ENCODE results near the gene TBC1D22B.

TBC1D22B gene

DNA sequence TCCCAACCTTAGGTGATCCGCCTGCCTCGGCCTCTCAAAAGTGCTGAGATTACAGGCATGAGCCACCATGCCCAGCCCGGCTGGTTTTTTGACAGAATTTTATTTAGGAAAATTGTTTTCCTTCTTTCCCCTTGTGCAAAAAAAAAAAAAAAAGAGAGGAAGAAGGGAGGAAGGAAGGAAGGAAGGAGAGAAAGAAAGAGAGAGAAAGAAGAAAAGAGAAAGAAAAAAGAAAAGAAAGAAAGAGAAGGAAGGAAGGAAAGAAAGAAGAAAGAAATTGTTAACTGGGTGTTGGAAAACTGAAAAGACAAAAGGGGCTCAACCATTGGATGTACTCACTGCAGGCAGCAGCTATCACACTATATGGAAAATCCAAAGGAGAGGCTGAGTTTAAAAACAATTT is 94.8 kb downstream of the TBC1D22B start:
- TF ChIP-seq, protein P1, sequence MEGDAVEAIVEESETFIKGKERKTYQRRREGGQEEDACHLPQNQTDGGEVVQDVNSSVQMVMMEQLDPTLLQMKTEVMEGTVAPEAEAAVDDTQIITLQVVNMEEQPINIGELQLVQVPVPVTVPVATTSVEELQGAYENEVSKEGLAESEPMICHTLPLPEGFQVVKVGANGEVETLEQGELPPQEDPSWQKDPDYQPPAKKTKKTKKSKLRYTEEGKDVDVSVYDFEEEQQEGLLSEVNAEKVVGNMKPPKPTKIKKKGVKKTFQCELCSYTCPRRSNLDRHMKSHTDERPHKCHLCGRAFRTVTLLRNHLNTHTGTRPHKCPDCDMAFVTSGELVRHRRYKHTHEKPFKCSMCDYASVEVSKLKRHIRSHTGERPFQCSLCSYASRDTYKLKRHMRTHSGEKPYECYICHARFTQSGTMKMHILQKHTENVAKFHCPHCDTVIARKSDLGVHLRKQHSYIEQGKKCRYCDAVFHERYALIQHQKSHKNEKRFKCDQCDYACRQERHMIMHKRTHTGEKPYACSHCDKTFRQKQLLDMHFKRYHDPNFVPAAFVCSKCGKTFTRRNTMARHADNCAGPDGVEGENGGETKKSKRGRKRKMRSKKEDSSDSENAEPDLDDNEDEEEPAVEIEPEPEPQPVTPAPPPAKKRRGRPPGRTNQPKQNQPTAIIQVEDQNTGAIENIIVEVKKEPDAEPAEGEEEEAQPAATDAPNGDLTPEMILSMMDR (IDR thresholded peaks at IDR 0.05; ENCODE audit: low read depth, low read length, poor library complexity, severe bottlenecking), result no peak
- no peak for TF ChIP-seq EZH2phosphoT487 (IDR thresholded peaks at IDR 0.05; ENCODE audit: borderline replicate concordance, low read length)
- H3K4me1 ChIP-seq (ENCODE audit: control insufficient read depth, low read length), result peaks cover 28% of the 10 kb centered on the region
- H3K9me3 ChIP-seq (ENCODE audit: control insufficient read depth, insufficient read depth, low read length), result no peaks in the 10 kb centered on the region
- no peak overlapping the region for H3K4me2 ChIP-seq (ENCODE audit: low read length)
- H3K79me2 ChIP-seq (ENCODE audit: control insufficient read depth, low read length), result peaks cover 35% of the 10 kb centered on the region
- H3K36me3 ChIP-seq (ENCODE audit: control insufficient read depth, low read length), result peaks cover 6% of the 10 kb centered on the region; the same call in 1 of the 2 replicates
- H3K4me3 ChIP-seq (ENCODE audit: low read length), result no peak overlapping the region
- H4K20me1 ChIP-seq (ENCODE audit: control insufficient read depth, insufficient read depth, low read depth, low read length), result peaks cover 10% of the 10 kb centered on the region; the same call in 1 of the 2 replicates
- no peaks in the 10 kb centered on the region for H3K9me2 ChIP-seq (replicated peaks; ENCODE audit: control insufficient read depth, low read length)
- H3F3A ChIP-seq (ENCODE audit: control insufficient read depth, insufficient read depth), result no peaks in the 10 kb centered on the region
- H3K27me3 ChIP-seq (ENCODE audit: control insufficient read depth, low read length), result no peaks in the 10 kb centered on the region
- H3K27ac ChIP-seq (ENCODE audit: low read depth, low read length), result no peak overlapping the region

DNA sequence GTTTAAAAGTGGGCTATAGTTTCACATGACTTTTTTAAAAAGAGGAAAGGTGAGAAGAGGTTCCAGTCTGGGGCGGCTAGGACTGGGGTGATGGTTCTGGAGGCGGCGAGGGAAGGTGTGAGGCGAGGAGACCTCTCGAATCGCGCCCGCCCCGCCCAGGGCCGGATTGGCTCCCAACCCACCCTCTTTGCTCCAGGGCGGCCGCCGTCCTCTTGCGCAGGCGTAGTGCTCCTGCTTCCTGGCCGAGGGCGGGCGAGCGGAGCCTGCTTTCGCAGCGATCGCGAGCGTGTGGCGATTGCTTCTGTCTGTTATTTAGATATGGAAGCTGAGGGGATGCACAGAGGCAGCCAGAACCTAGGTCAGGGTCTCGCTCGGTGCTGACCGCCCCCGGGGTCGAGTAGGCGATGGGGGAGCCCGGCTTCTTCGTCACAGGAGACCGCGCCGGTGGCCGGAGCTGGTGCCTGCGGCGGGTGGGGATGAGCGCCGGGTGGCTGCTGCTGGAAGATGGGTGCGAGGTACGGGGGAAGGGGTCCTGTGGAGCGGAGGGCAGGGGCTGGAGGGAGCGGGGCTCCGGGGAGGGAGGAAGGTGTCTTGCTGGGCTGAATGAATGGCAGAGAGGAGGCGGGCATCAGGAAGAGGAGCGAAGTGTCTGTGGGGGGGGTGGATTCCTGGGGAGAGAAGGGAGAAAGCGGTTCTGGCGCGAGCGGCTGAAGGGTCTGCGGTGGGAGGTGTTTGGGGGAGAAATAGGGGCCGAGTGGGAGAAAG is 96.4 kb downstream of the TBC1D22B start, which contains the start of gene RNF8:
Gene RNF8, plus strand, starts transcription at position 223 of the 765 bp plus-strand sequence. Its CDS starts 182 bp downstream, at position 405.
- H3K9me2 ChIP-seq (replicated peaks; ENCODE audit: control insufficient read depth, low read length), result no peaks in the 10 kb centered on the region
- H3K27me3 ChIP-seq (ENCODE audit: control insufficient read depth, low read length), result no peaks in the 10 kb centered on the region
- peaks cover 6% of the 10 kb centered on the region; the same call in 1 of the 2 replicates for H3K36me3 ChIP-seq (ENCODE audit: control insufficient read depth, low read length)
- H3K9me3 ChIP-seq (ENCODE audit: control insufficient read depth, insufficient read depth, low read length), result no peaks in the 10 kb centered on the region
- H3K4me1 ChIP-seq (ENCODE audit: control insufficient read depth, low read length), result peaks cover 28% of the 10 kb centered on the region
- peak within 1 kb of the TSS; percentile 97 for H3K4me3 ChIP-seq (ENCODE audit: low read length)
- H3K27ac ChIP-seq (ENCODE audit: low read depth, low read length), result peak within 1 kb of the TSS; percentile 37
- TF ChIP-seq EZH2phosphoT487 (IDR thresholded peaks at IDR 0.05; ENCODE audit: borderline replicate concordance, low read length), result no peak
- TF ChIP-seq, protein P1 (IDR thresholded peaks at IDR 0.05; ENCODE audit: low read depth, low read length, poor library complexity, severe bottlenecking), result no peak
- H4K20me1 ChIP-seq (ENCODE audit: control insufficient read depth, insufficient read depth, low read depth, low read length), result peaks cover 10% of the 10 kb centered on the region
- H3K79me2 ChIP-seq (ENCODE audit: control insufficient read depth, low read length), result peaks cover 48% of the 10 kb centered on the region
- H3K4me2 ChIP-seq (ENCODE audit: low read length), result peak within 1 kb of the TSS; percentile 61
- no peaks in the 10 kb centered on the region for H3F3A ChIP-seq (ENCODE audit: control insufficient read depth, insufficient read depth)

DNA sequence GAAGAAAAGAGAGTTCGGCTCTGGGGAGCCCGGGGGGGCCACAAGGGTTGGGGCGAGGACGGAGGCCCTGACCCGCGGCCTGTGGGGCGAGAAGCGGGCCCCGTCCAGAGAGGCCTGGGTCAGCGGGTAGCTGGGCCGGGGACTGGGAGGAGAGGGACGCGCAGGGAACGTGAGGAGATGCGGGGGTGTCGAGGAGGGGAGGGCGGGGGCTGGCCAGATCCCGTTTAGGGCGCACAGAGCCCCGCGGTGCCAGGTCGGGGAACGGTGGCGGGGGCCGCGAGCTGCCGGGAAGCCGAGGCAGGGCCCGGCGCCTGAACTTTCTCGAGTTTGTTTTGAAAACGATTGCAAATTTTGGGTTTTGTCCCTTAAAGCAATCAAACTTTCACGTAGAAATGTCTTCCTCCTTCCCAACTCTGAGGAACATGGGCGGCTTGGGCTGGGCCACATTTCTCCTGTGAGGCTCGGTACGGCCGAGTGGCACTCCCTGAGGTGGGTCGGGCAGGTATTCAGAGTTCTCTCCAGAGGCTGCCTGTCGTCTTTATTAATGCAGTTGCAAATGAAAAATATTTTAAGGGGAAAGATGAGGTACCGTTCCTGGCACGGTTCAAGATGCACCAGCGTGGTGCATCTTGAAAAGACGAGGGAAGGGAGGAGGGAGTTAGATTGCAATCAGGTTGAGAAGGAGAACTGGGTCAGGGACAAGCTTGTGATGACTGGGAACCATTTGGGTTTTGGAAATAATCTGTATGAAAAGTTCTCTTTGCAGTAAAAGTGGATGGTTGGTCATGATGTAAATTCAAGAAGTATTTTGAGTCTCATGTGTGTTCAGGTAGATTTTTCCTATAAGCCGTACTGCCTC is 97.2 kb downstream of the TBC1D22B start:
- no peaks in the 10 kb centered on the region for H3K27me3 ChIP-seq (ENCODE audit: control insufficient read depth, low read length)
- peaks cover 56% of the 10 kb centered on the region for H3K79me2 ChIP-seq (ENCODE audit: control insufficient read depth, low read length)

More for the DNA sequence above, 97.2 kb downstream of the TBC1D22B start:
- Histone ChIP-seq H3K27ac (ENCODE audit: low read depth, low read length) (peak overlapping the region; percentile 37; the same call in 1 of the 2 replicates), H3K9me2 (replicated peaks; ENCODE audit: control insufficient read depth, low read length) (no peaks in the 10 kb centered on the region), H3F3A (ENCODE audit: control insufficient read depth, insufficient read depth) (no peaks in the 10 kb centered on the region), H3K4me1 (ENCODE audit: control insufficient read depth, low read length) (peaks cover 28% of the 10 kb centered on the region), H3K36me3 (ENCODE audit: control insufficient read depth, low read length) (peaks cover 11% of the 10 kb centered on the region), H3K4me3 (ENCODE audit: low read length) (peak overlapping the region; percentile 97), H3K9me3 (ENCODE audit: control insufficient read depth, insufficient read depth, low read length) (no peaks in the 10 kb centered on the region), H3K4me2 (ENCODE audit: low read length) (peak overlapping the region; percentile 61), H4K20me1 (ENCODE audit: control insufficient read depth, insufficient read depth, low read depth, low read length) (peaks cover 17% of the 10 kb centered on the region)
- no peak for TF ChIP-seq EZH2phosphoT487 (IDR thresholded peaks at IDR 0.05; ENCODE audit: borderline replicate concordance, low read length)
- TF ChIP-seq, protein P1 (IDR thresholded peaks at IDR 0.05; ENCODE audit: low read depth, low read length, poor library complexity, severe bottlenecking), result no peak

Measured in DOHH2 (cell line).